Body of pancreas (tissue), 4 donors: Measurements from ENCODE around the gene ADK. TPM values are rescaled to one million over a fixed set of nuclear protein-coding genes. Genes with fewer than 3 reads are reported as not detected.

Experiments used
- ATAC-seq: fragments of 150-250 bp; one replicate; pipeline ENCODE4 v1.9.1; 2016
- DNase-seq, 4 donors: peaks; one replicate each; pipeline ENCODE4 v3.0.0-alpha.2; 2019
- H3K27ac ChIP-seq, 4 donors: fragments of 200-600 bp; sonication (generic); 1 replicate in 3 of 4; 2 replicates in 1 of 4; pipeline versions ENCODE4 v1.5.1 to v1.6.1; 2016 to 2019; ENCODE audit warnings: mild to moderate bottlenecking in 1 of 4, mixed read lengths in 1 of 4, moderate library complexity in 1 of 4
- H3K27me3 ChIP-seq, 2 donors: fragments of 200-600 bp; sonication (generic); one replicate each; pipeline ENCODE4 v1.6.0; 2016; ENCODE audit warnings: mild to moderate bottlenecking in 1 of 2
- H3K36me3 ChIP-seq, 2 donors: fragments of 200-600 bp; sonication (generic); replicated peaks in 1 of 2; 2 replicates each; pipeline ENCODE4 v1.5.1; 2016; ENCODE audit warnings: low read depth in 2 of 2; ENCODE audit not compliant: insufficient read depth in 1 of 2
- H3K4me1 ChIP-seq: fragments of 200-600 bp; sonication (generic); one replicate; pipeline ENCODE4 v1.6.0; 2016
- H3K4me3 ChIP-seq, 2 donors: fragments of 200-600 bp; sonication (generic); 1 replicate in 1 of 2; 2 replicates in 1 of 2; pipeline ENCODE4 v1.5.1; 2016 to 2019
- H3K9me3 ChIP-seq, 3 donors: fragments of 200-600 bp; sonication (generic); 1 replicate in 2 of 3; 2 replicates in 1 of 3; pipeline ENCODE4 v1.5.1; 2016
- POLR2A ChIP-seq, 3 donors: fragments of 450-650 bp; IDR thresholded peaks; one replicate each; pipeline ENCODE4 v1.6.1; 2016; ENCODE audit warnings: antibody characterized with exemption in 3 of 3, mild to moderate bottlenecking in 2 of 3
- WGBS, 2 donors: methylation state at CpG; one replicate each; pipeline ENCODE4 v1.1.5; 2017; 5-methylcytosine and 5-hydroxymethylcytosine counted together
- intact Hi-C: fragments of 100-400 bp; cut with DNase I; formaldehyde crosslinking; loops from one replicate; pipeline ENCODE4 v1.15.1; 2023
- total RNA-seq, 2 donors: library from RNA; depleted of rRNA; stranded (reverse); fragments of >200 nt; gene quantifications; one replicate each; pipeline ENCODE4 v1.1.0, GENCODE V29; 2016
- TF ChIP-seq, protein P1 (sequence below), 7 experiments: fragments of 450-650 bp in 4 of 7; fragments of 200-600 bp in 3 of 7; sonication (generic) in 3 of 7; IDR thresholded peaks; one replicate each; pipeline ENCODE4 v1.5.1; 2016 to 2019; ENCODE audit warnings: antibody characterized with exemption in 7 of 7

The ADK gene
- total RNA-seq, 2 donors from 2014 or later, result 12.9 to 18.7 TPM

- Histone ChIP-seq H3K27ac (no peak overlapping the region), H3K36me3 (no peaks in the 10 kb centered on the region), H3K4me3 (no peak overlapping the region), H3K4me1 (peaks cover 20% of the 10 kb centered on the region), H3K9me3 (no peaks in the 10 kb centered on the region), H3K27me3 (no peaks in the 10 kb centered on the region)
- 89% methylated on average over 1 of the region's 1 CpG for WGBS, 2 donors
- no peak for DNase-seq
- no peak for ATAC-seq
- intact Hi-C loops, result no loop called here
- TF ChIP-seq POLR2A (IDR thresholded peaks at IDR 0.05), result no peak
- TF ChIP-seq, protein P1, sequence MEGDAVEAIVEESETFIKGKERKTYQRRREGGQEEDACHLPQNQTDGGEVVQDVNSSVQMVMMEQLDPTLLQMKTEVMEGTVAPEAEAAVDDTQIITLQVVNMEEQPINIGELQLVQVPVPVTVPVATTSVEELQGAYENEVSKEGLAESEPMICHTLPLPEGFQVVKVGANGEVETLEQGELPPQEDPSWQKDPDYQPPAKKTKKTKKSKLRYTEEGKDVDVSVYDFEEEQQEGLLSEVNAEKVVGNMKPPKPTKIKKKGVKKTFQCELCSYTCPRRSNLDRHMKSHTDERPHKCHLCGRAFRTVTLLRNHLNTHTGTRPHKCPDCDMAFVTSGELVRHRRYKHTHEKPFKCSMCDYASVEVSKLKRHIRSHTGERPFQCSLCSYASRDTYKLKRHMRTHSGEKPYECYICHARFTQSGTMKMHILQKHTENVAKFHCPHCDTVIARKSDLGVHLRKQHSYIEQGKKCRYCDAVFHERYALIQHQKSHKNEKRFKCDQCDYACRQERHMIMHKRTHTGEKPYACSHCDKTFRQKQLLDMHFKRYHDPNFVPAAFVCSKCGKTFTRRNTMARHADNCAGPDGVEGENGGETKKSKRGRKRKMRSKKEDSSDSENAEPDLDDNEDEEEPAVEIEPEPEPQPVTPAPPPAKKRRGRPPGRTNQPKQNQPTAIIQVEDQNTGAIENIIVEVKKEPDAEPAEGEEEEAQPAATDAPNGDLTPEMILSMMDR (IDR thresholded peaks at IDR 0.05), result no peak
Observed at GRCh38 chr10:74685564-74685963, 534.5 kb downstream of the ADK start.

- WGBS, 2 donors, result 95 to 96% methylated on average over 4 of the region's 4 CpGs
- TF ChIP-seq, protein P1 (IDR thresholded peaks at IDR 0.05), result no peak
- no peak for TF ChIP-seq POLR2A (IDR thresholded peaks at IDR 0.05)
Observed at GRCh38 chr10:74690393-74690792, 539.4 kb downstream of the ADK start.

GRCh38 chr10:74691164-74691563 lies 540.1 kb downstream of the ADK start:
- no peaks in the 10 kb centered on the region for H3K36me3 ChIP-seq
- no peaks in the 10 kb centered on the region for H3K4me1 ChIP-seq
- H3K9me3 ChIP-seq, result no peaks in the 10 kb centered on the region
- no peaks in the 10 kb centered on the region for H3K27me3 ChIP-seq
- H3K4me3 ChIP-seq, result no peak overlapping the region
- DNase-seq (no peak), ATAC-seq (no peak)
- H3K27ac ChIP-seq, result no peak overlapping the region
- TF ChIP-seq, protein P1 (IDR thresholded peaks at IDR 0.05), result no peak
- TF ChIP-seq POLR2A (IDR thresholded peaks at IDR 0.05), result no peak
- intact Hi-C loops, result no loop called here

More at GRCh38 chr10:74690393-74690792, 539.4 kb downstream of the ADK start:
- ATAC-seq (no peak), DNase-seq (no peak)
- no peaks in the 10 kb centered on the region for H3K27me3 ChIP-seq
- H3K27ac ChIP-seq, result no peak overlapping the region
- H3K4me1 ChIP-seq, result no peaks in the 10 kb centered on the region
- no peak overlapping the region for H3K4me3 ChIP-seq
- intact Hi-C loops, result no loop called here
- H3K36me3 ChIP-seq, result no peaks in the 10 kb centered on the region
- H3K9me3 ChIP-seq, result no peaks in the 10 kb centered on the region

DNA sequence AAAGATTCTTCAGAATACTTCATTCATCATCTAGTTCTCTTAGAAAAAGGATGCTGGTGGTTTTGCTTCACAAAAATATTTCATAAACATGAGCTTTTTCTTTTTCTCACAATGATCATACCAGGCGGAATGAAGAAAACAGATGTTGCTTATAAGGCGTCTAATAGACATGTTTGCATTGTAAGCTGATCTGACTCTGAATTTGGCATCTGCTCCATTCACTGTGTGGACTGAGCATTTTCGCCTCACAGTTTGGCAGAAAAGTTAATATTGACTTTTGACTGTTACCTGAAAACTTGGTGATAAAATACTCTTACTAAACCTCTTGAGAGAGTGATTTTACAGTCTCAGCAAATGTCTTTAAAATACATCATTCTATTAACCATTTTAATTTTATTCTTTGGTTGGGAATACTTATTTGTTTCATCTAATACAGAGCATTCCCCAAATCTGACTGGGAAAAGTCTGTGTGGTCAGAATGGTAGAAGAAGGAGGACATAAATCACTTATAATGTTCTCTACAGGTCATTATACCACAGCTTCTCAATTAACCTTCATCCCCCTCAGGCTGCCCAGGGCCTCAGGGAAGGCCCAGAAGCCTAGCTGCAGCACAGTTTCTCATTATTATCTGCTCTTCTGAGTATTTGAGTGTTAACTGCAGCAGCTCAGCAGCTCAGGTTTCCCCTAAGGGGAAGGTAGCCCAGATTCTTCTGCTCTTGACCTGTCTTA lies 553.8 kb downstream of the ADK start:
- peak overlapping the region in 3 of 4 donors; percentile 4 to 44 (median 15) for H3K27ac ChIP-seq
- no peaks in the 10 kb centered on the region for H3K9me3 ChIP-seq
- H3K4me3 ChIP-seq, result no peak overlapping the region
- TF ChIP-seq, protein P1 (IDR thresholded peaks at IDR 0.05), result no peak
- TF ChIP-seq POLR2A (IDR thresholded peaks at IDR 0.05), result no peak
- intact Hi-C loops, result no loop called here
- peak; percentile 32 to 64 (median 39) for DNase-seq
- 17 to 30% methylated on average over 3 of the region's 3 CpGs for WGBS, 2 donors
- H3K36me3 ChIP-seq, result peaks cover 0 to 2% of the 10 kb centered on the region in 2 donors
- peaks cover 15% of the 10 kb centered on the region for H3K4me1 ChIP-seq
- no peaks in the 10 kb centered on the region for H3K27me3 ChIP-seq
- peak; percentile 83 for ATAC-seq
